Stimulated activated CD8-positive, alpha-beta memory T cell treated with anti-CD3 and anti-CD28 coated beads, Interleukin-2, amount 100 ng/mL, for 1 hour (primary cell): Measurements from ENCODE around the gene NIP7.
"Not testable (repeated sequence)": the region's sequence is repeated elsewhere in the genome, so short reads cannot be mapped to it uniquely, and the experiment has no call there.

Experiments
- DNase-seq, 2 donors: peaks; one replicate each; pipeline ENCODE4 v3.0.0-alpha.2; 2020; ENCODE audit warnings: low read depth in 2 of 2

The NIP7 gene

GRCh38 chr16:69344171-69344570 lies 4.6 kb downstream of the NIP7 start:
- no peak for DNase-seq

DNA sequence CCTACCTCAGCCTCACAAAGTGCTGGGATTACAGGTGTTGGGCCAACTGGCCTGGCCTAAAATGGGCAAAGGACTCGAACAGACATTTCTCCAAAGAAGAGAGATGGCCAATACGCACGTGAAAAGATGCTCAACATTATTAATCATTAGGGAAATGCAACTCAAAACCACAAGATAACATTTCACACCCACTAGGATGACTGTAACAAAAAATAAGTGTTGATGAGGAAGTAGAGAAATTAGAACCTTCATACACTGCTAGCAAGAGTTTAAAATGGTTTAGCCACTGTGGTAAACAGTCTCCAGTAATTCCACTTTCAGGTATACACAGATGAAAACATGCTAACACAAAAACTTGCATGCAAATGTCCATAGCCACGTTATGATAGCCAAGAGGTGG lies 6.4 kb downstream of the NIP7 start:
- no peak for DNase-seq

- DNase-seq = no peak
Measured at GRCh38 chr16:69346683-69347082, 7.1 kb downstream of the NIP7 start.

GRCh38 chr16:69348222-69348621 lies 8.7 kb downstream of the NIP7 start:
- DNase-seq = no peak

GRCh38 chr16:69349536-69349935 lies 10.0 kb downstream of the NIP7 start:
- DNase-seq = no peak

GRCh38 chr16:69350536-69351133 lies 11.1 kb downstream of the NIP7 start:
- DNase-seq = no peak

DNA sequence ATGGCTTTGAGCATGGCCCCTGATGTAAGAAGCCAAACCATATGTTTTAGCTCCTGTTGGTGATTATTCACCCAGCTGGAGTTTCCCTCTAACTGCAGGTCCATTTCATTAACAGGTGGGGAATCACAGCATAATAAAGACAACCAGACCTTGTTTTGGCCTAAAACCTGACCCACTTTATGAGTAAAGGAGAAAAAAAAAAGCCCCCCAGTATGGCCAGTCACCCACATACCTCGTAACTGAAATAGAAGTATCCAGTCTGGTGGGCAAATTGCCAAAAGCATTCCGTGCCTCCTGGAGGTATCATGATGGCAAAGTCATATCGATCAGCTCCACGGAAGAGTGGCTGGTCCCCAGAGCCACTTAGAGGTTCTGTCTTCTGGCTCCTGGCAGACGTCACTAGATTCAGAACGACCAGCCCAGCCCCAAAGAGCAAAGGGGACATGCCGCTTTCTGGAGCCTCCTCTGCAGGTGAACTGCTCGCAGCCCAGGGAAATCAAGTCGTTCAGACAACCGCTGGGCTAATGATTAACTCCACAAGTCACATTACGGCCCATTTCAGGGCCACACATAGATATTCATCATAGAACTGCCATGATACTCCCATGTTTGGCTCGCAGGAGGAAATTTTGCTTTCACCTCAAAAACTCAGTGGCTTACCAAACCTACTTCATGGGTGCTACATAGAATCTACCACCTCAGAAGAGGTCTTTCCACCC lies 11.9 kb downstream of the NIP7 start, which contains the start of gene TMED6:
Gene TMED6 (minus strand): TSS at position 478 of the 719 bp plus-strand sequence. CDS start 33 bp downstream, at position 445.
- DNase-seq = no peak

DNA sequence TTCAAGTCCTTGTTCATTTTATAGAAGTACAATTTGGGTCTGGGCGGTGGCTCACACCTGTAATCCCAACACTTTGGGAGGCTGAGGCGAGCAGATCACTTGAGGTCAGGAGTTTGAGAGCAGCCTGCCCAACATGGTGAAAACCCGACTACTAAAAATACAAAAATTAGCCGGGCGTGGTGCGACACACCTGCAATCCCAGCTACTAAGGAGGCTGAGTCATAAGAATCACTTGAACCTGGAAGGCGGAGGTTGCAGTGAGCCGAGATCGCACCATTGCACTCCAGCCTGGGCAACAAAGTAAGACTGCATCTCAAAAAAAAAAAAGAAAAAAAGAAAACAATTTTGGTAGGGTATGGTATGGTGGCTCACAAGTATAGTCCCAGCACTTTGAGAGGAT lies 20.5 kb downstream of the NIP7 start:
- DNase-seq = not testable (repeated sequence)

- no peak for DNase-seq
Measured at GRCh38 chr16:69363281-69363717, 23.7 kb downstream of the NIP7 start.

GRCh38 chr16:69364088-69364487 lies 24.5 kb downstream of the NIP7 start:
- no peak for DNase-seq

GRCh38 chr16:69365901-69366300 lies 26.3 kb downstream of the NIP7 start:
- DNase-seq = no peak

- DNase-seq = no peak
Measured at GRCh38 chr16:69366431-69366830, 26.9 kb downstream of the NIP7 start.

GRCh38 chr16:69367980-69368379 lies 28.4 kb downstream of the NIP7 start:
- no peak for DNase-seq

GRCh38 chr16:69368866-69369265 lies 29.3 kb downstream of the NIP7 start:
- DNase-seq = no peak

- no peak for DNase-seq
Measured at GRCh38 chr16:69371564-69371963, 32.0 kb downstream of the NIP7 start.

DNA sequence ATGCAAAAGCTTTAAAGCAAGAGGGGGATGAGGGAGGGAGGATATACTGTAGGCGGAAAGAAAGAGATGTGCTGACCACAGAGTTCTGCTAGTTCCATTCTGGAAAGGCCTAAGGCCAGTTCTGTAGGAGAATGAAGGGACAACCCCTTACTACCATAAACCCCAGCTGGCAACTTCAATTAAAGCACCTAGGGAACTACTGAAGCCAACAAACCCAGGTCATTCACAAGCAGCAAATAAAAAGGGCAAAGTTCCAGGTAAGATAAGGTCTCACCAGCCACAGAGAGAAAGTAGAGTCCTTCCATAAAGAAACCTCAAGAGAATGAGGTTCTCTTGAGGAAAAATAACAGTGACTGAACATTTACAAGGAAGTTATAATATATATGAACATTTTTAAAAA lies 33.4 kb downstream of the NIP7 start:
- no peak for DNase-seq

DNA sequence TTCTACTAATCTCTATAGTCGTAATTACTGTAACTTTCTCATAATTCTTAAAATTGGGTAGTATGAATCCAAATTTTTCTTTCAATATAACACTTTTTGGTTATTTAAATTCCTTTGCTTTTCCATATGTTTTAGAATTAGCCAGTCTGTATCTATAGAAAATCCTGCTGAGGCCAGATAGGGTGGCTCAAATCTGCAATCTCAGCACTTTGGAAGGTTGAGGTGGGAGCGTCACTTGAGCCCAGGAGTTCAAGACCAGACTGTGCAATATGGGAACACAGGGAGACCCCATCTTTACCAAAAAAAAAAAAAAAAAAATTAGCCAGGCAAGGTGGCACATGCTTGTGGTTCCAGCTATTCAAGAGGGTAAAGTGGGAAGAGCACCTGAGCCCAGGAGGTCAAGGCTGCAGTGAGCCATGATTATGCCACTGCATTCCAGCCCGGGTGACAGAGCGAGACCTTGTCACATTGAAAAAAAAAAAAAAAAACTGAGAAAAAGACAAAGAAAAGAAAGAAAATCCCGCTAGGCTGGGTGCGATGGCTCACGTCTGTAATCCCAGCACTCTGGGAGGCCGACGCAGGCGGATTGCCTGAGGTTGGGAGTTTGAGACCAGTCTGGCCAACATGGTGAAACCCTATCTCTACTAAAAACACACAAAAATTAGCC lies 37.0 kb downstream of the NIP7 start:
- no peak for DNase-seq

- DNase-seq = no peak
Measured at GRCh38 chr16:69378036-69378435, 38.5 kb downstream of the NIP7 start.

- no peak for DNase-seq
Measured at GRCh38 chr16:69378760-69379159, 39.2 kb downstream of the NIP7 start.

DNA sequence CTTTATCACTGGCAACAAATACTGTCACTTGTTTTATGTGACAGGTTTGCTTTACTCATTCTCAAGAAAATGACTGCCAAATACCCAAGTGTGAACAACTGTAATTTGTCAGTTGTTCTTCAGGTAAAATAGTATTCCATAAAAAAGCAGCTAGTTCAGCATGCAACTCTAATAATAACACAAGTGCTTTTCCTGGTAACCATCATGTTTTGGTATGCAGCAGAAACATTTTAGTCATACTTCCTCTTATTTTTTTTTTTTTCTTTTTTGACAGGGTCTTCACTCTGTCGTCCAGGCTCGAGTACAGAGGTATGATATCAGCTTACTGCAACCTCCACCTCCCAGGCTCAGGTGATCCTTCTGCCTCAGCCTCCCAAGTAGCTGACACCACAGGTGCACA lies 41.7 kb downstream of the NIP7 start:
- no peak for DNase-seq

- no peak for DNase-seq
Measured at GRCh38 chr16:69382421-69382820, 42.8 kb downstream of the NIP7 start.

DNA sequence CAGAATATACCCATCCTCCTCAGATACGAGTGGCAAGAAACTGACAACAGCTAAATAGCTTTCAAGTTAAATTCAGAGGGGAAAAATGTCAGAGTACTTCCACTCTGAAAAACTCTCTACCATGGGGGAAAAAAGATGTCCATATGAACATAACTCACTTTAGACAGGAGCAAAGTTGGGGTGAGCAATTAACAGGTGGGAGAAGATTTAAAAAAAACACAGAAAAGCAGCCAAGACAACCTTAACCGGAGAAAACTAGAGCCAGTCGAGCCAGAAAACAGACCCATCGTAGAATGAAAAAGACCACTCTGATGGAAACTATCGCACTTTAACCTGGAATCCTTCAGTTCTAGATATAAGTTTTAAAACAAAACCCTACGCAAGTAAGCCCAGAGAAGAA lies 45.4 kb downstream of the NIP7 start:
- DNase-seq = no peak

DNA sequence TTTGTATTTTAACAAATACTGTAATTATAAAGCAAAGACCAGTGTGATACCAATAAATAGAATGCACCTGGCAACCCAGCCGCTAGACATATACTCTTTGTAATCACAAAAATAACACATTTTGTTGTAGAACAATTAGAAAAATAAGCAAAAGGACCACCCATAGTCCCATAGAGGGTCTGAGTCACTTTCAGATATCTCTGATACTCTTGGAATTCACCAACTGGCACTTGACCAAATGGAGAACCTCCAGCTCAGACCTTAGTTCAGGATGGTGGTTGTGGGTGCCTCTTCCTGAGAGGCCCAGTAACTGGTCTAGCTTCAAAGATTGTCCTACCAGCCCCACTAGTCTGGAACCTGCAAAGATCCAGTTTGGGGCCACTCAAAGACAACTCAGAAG lies 47.0 kb downstream of the NIP7 start:
- DNase-seq = no peak
